ENCODE data around the gene SEMA3A. TPM values are rescaled to one million over a fixed set of nuclear protein-coding genes. Genes with fewer than 3 reads are reported as not detected.
A peak's percentile ranks its signal among the peaks of the same experiment; 100 is the strongest.

The SEMA3A gene
- polyA plus RNA-seq, 1 experiment, result 6.8 TPM

GRCh38 chr7:83985821-83986220 is 208.8 kb downstream of the SEMA3A start:
- CTCF ChIA-PET, result interaction anchor here (0.6 to 1.3 kb wide), 2 partner anchors 39 to 469 kb away, joined by 3 read pairs; no protein-coding TSS in a partner anchor
- POLR2A ChIA-PET, result no interaction called here

DNA sequence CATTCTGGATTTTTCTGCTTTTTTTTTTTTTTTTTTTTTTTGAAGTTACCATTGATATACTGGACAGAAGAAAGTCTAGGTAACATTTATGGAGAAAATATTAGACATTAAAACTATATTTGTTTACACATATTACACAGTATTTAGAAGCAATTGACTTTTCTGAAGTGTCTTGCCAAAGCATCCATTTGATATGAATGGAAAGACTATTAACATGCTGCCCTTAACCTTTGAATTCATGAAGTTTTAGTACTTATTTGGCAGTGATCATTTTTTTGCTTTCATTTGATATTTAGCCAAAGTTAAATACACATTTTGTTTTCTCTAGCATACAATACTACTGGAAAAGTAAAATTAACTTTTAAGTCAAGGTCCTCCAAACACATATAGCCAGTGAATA is 210.0 kb downstream of the SEMA3A start:
- DNase-seq (ENCODE audit: low read depth), result no peak
- CTCF ChIA-PET, result no interaction called here
- Histone ChIP-seq H3K27me3 (ENCODE audit: control insufficient read depth, insufficient read depth, low read length) (no peaks in the 10 kb centered on the region), H3K36me3 (ENCODE audit: control insufficient read depth, insufficient read depth, low read length) (no peaks in the 10 kb centered on the region), H3K4me3 (ENCODE audit: low read depth, low read length) (no peak overlapping the region)
- TF ChIP-seq, protein P1, sequence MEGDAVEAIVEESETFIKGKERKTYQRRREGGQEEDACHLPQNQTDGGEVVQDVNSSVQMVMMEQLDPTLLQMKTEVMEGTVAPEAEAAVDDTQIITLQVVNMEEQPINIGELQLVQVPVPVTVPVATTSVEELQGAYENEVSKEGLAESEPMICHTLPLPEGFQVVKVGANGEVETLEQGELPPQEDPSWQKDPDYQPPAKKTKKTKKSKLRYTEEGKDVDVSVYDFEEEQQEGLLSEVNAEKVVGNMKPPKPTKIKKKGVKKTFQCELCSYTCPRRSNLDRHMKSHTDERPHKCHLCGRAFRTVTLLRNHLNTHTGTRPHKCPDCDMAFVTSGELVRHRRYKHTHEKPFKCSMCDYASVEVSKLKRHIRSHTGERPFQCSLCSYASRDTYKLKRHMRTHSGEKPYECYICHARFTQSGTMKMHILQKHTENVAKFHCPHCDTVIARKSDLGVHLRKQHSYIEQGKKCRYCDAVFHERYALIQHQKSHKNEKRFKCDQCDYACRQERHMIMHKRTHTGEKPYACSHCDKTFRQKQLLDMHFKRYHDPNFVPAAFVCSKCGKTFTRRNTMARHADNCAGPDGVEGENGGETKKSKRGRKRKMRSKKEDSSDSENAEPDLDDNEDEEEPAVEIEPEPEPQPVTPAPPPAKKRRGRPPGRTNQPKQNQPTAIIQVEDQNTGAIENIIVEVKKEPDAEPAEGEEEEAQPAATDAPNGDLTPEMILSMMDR (IDR thresholded peaks at IDR 0.05; ENCODE audit: insufficient read depth, low read depth, low read length), result no peak
- POLR2A ChIA-PET, result no interaction called here

More at GRCh38 chr7:83985821-83986220, 208.8 kb downstream of the SEMA3A start:
- Histone ChIP-seq H3K4me3 (ENCODE audit: low read depth, low read length) (no peak overlapping the region), H3K36me3 (ENCODE audit: control insufficient read depth, insufficient read depth, low read length) (no peaks in the 10 kb centered on the region), H3K27me3 (ENCODE audit: control insufficient read depth, insufficient read depth, low read length) (no peaks in the 10 kb centered on the region)
- TF ChIP-seq, protein P1 (IDR thresholded peaks at IDR 0.05; ENCODE audit: insufficient read depth, low read depth, low read length), result no peak
- no peak for DNase-seq (ENCODE audit: low read depth)

DNA sequence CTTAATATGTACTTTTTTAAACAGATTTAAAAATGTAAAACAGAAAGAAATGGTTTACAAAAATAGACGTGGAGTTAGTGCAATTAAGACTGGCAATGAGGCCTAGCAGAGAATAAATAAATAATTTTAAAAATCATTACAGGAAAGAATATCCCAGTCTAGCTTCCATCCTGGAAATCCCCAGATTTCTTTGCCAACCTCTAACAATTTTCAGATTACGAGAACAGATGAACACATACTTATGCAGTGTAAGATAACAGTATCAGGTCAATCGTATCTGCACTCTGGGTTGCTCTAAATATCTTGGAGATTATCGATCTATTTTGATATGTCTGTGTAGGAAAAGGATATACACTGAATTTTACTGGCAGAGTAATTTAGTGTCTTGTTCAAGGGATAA is 210.5 kb downstream of the SEMA3A start:
- Histone ChIP-seq H3K4me3 (ENCODE audit: low read depth, low read length) (no peak overlapping the region), H3K27me3 (ENCODE audit: control insufficient read depth, insufficient read depth, low read length) (no peaks in the 10 kb centered on the region), H3K36me3 (ENCODE audit: control insufficient read depth, insufficient read depth, low read length) (no peaks in the 10 kb centered on the region)
- CTCF ChIA-PET, result no interaction called here
- DNase-seq (ENCODE audit: low read depth), result no peak
- POLR2A ChIA-PET, result no interaction called here
- TF ChIP-seq, protein P1 (IDR thresholded peaks at IDR 0.05; ENCODE audit: insufficient read depth, low read depth, low read length), result no peak

GRCh38 chr7:83983606-83984005 is 211.0 kb downstream of the SEMA3A start:
- no peak for DNase-seq (ENCODE audit: low read depth)
- ChIA-PET POLR2A (no interaction called here), CTCF (no interaction called here)
- Histone ChIP-seq H3K4me3 (ENCODE audit: low read depth, low read length) (no peak overlapping the region), H3K36me3 (ENCODE audit: control insufficient read depth, insufficient read depth, low read length) (no peaks in the 10 kb centered on the region), H3K27me3 (ENCODE audit: control insufficient read depth, insufficient read depth, low read length) (no peaks in the 10 kb centered on the region)
- TF ChIP-seq, protein P1 (IDR thresholded peaks at IDR 0.05; ENCODE audit: insufficient read depth, low read depth, low read length), result no peak

DNA sequence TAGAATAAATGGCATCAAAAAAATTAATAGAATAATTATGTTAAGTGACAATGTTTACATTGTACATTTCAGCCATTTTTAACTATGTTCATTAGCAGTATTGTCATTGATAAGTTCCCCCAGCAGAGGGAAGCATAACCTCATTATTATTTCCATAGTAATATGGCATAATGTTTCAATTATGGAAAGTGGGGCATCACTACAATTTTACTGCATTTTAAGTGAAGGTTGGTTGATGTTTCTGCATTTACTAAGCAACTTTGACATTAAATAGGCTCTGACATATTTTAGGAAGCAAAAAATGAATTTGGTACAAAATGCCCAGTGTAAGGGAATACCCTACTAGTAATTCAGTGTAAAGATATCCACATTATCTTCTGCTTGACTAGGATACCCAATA is 218.3 kb downstream of the SEMA3A start:
- TF ChIP-seq, protein P1 (IDR thresholded peaks at IDR 0.05; ENCODE audit: insufficient read depth, low read depth, low read length), result 0 out of 2 replicates have a peak, but pooled peaks have one; percentile 26
- ChIA-PET CTCF (interaction anchor here (0.7 to 1.4 kb wide), 3 partner anchors 26 to 1045 kb away, joined by 3 to 4 read pairs (median 3); no protein-coding TSS in a partner anchor), POLR2A (no interaction called here)
- Histone ChIP-seq H3K36me3 (ENCODE audit: control insufficient read depth, insufficient read depth, low read length) (no peaks in the 10 kb centered on the region), H3K4me3 (ENCODE audit: low read depth, low read length) (no peak overlapping the region), H3K27me3 (ENCODE audit: control insufficient read depth, insufficient read depth, low read length) (no peaks in the 10 kb centered on the region)
- no peak for DNase-seq (ENCODE audit: low read depth)
